Immature natural killer cell (primary cell): ENCODE measurements around the gene RSL1D1. TPM values are rescaled to one million over a fixed set of nuclear protein-coding genes. Genes with fewer than 3 reads are reported as not detected.
"Not testable (repeated sequence)": the region's sequence is repeated elsewhere in the genome, so short reads cannot be mapped to it uniquely, and the experiment has no call there.

Source experiments
- DNase-seq, 3 donors: peaks; one replicate each; pipeline ENCODE4 v3.0.0; 2022; ENCODE audit warnings: mixed read lengths in 1 of 3
- H3K27ac Mint-ChIP-seq, 6 donors: one replicate each; pipeline ENCODE4 v1.8.0; 2020; ENCODE audit warnings: mixed read lengths in 6 of 6, mild to moderate bottlenecking in 5 of 6, inconsistent platforms in 4 of 6, moderate library complexity in 3 of 6
- H3K27me3 Mint-ChIP-seq, 3 donors: one replicate each; pipeline ENCODE4 v1.8.0; 2020 to 2021; ENCODE audit warnings: low read depth in 3 of 3, mild to moderate bottlenecking in 3 of 3, mixed read lengths in 3 of 3, moderate library complexity in 3 of 3, inconsistent platforms in 1 of 3
- H3K36me3 Mint-ChIP-seq, 3 donors: one replicate each; pipeline ENCODE4 v1.8.0; 2020; ENCODE audit warnings: mixed read lengths in 3 of 3, inconsistent platforms in 2 of 3, mild to moderate bottlenecking in 2 of 3
- H3K4me1 Mint-ChIP-seq, 2 donors: one replicate each; pipeline ENCODE4 v1.8.0; 2020; ENCODE audit warnings: inconsistent platforms in 2 of 2, mild to moderate bottlenecking in 2 of 2, mixed read lengths in 2 of 2, moderate library complexity in 1 of 2
- H3K4me3 Mint-ChIP-seq, 5 donors: one replicate each; pipeline ENCODE4 v1.8.0; 2020; ENCODE audit warnings: mild to moderate bottlenecking in 5 of 5, mixed read lengths in 5 of 5, inconsistent platforms in 3 of 5, moderate library complexity in 3 of 5
- H3K9me3 Mint-ChIP-seq, 6 donors: one replicate each; pipeline ENCODE4 v1.8.0; 2020; ENCODE audit warnings: mild to moderate bottlenecking in 6 of 6, mixed read lengths in 6 of 6, inconsistent platforms in 4 of 6, moderate library complexity in 3 of 6
- polyA plus RNA-seq, 3 donors: library from polyadenylated mRNA; unstranded; fragments of 300-500 nt; fragmentation: Illumina TruSeq; gene quantifications; one replicate each; pipeline ENCODE4 v1.2.3, GENCODE V29; 2021

Gene RSL1D1
- polyA plus RNA-seq, 3 donors from 2014 or later: 37.4 to 206 (median 161) TPM

DNA sequence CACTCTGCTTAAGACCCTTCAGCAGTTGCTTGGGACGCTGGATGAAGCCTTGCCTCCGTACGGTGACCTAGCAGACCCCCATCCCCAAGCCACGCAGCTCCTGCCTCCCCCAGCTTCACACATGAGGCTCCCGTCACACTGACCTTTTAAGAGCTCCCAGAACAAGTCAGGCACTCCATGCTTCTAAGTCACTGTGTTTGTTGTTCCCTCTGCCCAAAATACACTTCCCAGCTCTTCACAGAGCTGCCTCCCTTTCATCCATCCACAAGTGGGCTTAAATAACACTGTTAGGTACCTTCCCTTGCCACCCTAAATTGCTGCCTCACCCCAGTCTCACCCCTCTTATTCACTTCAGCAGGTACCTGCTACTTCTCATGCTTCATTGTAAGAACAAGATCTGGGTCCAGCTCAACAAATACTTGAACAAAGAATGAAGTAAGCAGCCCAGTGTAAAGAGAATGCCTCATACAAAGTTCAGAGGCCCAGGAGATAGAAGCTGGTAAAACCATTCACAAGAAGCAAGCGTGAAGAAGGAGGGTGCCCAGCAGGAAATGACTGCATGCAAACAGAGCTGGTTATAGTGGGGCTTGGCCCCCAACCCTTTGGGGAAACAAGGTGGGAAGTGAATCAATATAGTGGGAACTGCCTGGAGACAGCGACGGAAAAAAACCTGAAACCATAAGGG lies 60.1 kb downstream of the RSL1D1 start:
- Mint-ChIP-seq H3K27me3 (peaks cover 0 to 10% (median 7%) of the 10 kb centered on the region in 3 donors), H3K9me3 (no peaks in the 10 kb centered on the region), H3K36me3 (no peaks in the 10 kb centered on the region), H3K27ac (peak overlapping the region; percentile 1 to 81 (median 32)), H3K4me1 (peaks cover 67 to 82% of the 10 kb centered on the region in 2 donors), H3K4me3 (peak overlapping the region in 1 of 5 donors; percentile 49)
- DNase-seq: no peak

GRCh38 chr16:11788914-11789313 lies 62.4 kb downstream of the RSL1D1 start:
- Mint-ChIP-seq H3K9me3 (no peaks in the 10 kb centered on the region), H3K4me3 (no peak overlapping the region), H3K36me3 (no peaks in the 10 kb centered on the region), H3K27me3 (peaks cover 0 to 6% (median 0%) of the 10 kb centered on the region in 3 donors), H3K27ac (peak overlapping the region in 1 of 6 donors; percentile 85), H3K4me1 (peaks cover 56 to 72% of the 10 kb centered on the region in 2 donors)
- no peak for DNase-seq

- not testable (repeated sequence) for H3K27me3 Mint-ChIP-seq, H3K4me3 Mint-ChIP-seq
Observed at GRCh38 chr16:11784980-11785599, 66.3 kb downstream of the RSL1D1 start.

DNA sequence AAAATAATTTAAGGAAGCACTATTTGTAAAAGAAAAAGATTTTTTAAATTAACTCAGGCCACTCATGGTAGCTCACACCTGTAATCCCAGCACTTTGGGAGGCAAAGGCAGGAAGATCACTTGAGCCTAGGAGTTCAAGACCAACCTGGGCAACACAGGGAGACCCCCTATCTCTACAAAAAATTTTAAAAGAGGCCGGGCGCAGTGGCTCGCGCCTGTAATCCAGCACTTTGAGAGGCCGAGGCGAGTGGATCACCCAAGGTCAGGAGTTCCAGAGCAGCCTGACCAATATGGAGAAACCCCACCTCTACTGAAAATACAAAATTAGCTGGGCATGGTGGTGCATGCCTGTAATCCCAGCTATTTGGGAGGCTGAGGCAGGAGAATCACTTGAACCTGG lies 67.0 kb downstream of the RSL1D1 start:
- not testable (repeated sequence) for H3K9me3 Mint-ChIP-seq, DNase-seq, H3K36me3 Mint-ChIP-seq, H3K27me3 Mint-ChIP-seq
- Mint-ChIP-seq H3K4me1 (peaks cover 56 to 72% of the 10 kb centered on the region in 2 donors), H3K27ac (peak overlapping the region in 4 of 6 donors; percentile 57 to 95 (median 62)), H3K4me3 (peak overlapping the region in 1 of 5 donors; percentile 23)

More at GRCh38 chr16:11784980-11785599, 66.3 kb downstream of the RSL1D1 start:
- not testable (repeated sequence) for H3K36me3 Mint-ChIP-seq, H3K9me3 Mint-ChIP-seq, DNase-seq
- H3K27ac Mint-ChIP-seq: peak overlapping the region in 3 of 6 donors; percentile 19 to 85 (median 84)
- H3K4me1 Mint-ChIP-seq: peaks cover 56 to 73% of the 10 kb centered on the region in 2 donors

- H3K9me3 Mint-ChIP-seq: no peaks in the 10 kb centered on the region
Observed at GRCh38 chr16:11784038-11784369, 67.3 kb downstream of the RSL1D1 start.

More at GRCh38 chr16:11784038-11784369, 67.3 kb downstream of the RSL1D1 start:
- Mint-ChIP-seq H3K27me3 (peaks cover 0 to 2% (median 1%) of the 10 kb centered on the region in 3 donors), H3K36me3 (peaks cover 0 to 4% (median 0%) of the 10 kb centered on the region in 3 donors), H3K27ac (peak overlapping the region; percentile 94 to 100 (median 96)), H3K4me3 (peak overlapping the region; percentile 76 to 87 (median 82)), H3K4me1 (peaks cover 56 to 71% of the 10 kb centered on the region in 2 donors)
- DNase-seq: no peak

Other genes starting within 250 kb of the RSL1D1 start
- gene SNN, start 183.1 kb downstream of the RSL1D1 start, polyA plus RNA-seq: 10 to 100 TPM in 1 of 3 donors, 1 to 10 TPM in 2; 2.4 to 11.1 (median 4.9) TPM
- gene TXNDC11, start 108.7 kb downstream of the RSL1D1 start, polyA plus RNA-seq: 10 to 100 TPM; 35.6 to 57.2 (median 46.9) TPM
- gene ZC3H7A, start 54.3 kb downstream of the RSL1D1 start, polyA plus RNA-seq: 10 to 100 TPM; 20.3 to 34.2 (median 29.2) TPM
- 10 to 100 TPM; 45.6 to 63.0 (median 58.7) TPM for gene GSPT1, start 64.4 kb upstream of the RSL1D1 start, polyA plus RNA-seq
- 1 to 10 TPM in 1 of 3 donors, not detected in 2; 1.9 TPM for gene NPIPB2, start 90.5 kb upstream of the RSL1D1 start, polyA plus RNA-seq
- gene TNFRSF17, start 113.7 kb upstream of the RSL1D1 start, polyA plus RNA-seq: not detected
- gene SNX29, start 125.2 kb upstream of the RSL1D1 start, polyA plus RNA-seq: 10 to 100 TPM in 1 of 3 donors, 1 to 10 TPM in 2; 2.4 to 22.8 (median 6.7) TPM